Activated naive CD8-positive, alpha-beta T cell treated with anti-CD3 and anti-CD28 coated beads, Interleukin-2, amount 50 U/mL, for 16 hours (primary cell): ENCODE measurements around the gene ACKR3.

Experiments
- DNase-seq: peaks from one replicate; pipeline ENCODE4 v3.0.0-alpha.2; 2020; ENCODE audit warnings: low read depth, low spot score

ACKR3 gene

DNA sequence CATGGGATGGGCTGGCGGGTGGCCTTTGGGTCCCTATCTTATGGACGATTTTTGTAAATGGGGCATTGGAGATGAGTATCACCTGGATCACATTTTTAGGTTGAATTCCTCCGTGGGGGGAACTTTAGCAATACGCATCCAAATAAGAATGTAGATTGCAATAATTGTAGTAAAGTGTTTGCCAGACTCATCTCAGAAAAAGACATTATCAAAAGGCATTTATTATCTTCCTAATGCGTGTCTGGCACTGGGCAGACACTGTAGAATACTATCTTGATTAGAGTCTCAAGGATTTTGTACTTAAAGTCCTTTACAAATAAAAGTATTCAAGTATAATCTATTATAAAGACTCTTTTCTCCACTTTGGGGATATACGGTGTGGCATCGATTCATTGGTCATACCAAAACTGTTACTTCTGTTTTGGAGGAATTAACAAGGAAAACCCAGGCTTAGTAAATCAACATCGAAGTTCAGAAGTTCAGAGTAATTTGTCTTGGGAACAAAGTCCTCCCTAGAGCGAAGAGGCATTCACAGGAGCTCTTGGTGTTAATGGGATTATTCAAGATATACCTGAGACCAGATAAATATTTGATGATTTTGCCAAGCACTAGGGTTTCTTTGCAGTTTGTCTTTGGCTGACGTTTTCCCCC lies 578 bp upstream of the ACKR3 start:
- DNase-seq, result no peak

DNA sequence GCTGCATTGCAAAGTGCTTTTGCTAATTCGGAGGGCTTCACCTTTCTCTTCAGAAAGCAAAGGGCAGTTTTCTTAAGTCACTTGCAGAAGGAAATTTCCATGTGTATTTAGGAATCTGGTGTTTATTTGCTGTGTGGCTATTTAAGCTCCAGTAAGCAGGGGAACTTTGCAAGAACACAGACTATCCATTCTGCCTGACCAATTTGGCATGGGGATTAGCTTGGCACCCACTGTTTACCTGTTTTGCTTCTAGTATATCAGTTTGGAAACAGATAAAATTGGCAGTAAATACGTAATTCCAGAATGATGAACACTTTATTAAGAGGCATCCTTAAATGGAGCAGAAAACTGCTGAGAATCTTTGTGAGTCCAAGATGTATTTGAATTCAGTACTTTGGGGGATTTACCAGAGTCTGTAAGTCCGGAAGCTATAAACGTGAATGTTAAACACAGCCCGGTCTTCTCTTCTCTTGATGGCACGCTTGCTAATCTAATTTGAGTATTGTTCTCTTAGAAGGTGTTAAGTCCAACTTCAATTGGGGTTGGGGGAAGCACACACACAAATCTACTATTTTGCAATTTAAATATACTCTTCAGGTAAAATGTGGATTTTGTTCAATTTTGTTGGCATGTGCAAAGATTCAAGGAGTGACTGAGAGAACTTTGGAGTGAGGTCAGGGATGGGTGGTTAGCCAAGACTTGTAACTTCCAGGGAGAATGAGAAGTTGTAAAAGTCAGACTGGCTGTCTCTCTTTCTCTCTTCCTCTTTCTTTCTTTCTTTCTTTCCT lies 650 bp downstream of the ACKR3 start:
- no peak for DNase-seq

DNA sequence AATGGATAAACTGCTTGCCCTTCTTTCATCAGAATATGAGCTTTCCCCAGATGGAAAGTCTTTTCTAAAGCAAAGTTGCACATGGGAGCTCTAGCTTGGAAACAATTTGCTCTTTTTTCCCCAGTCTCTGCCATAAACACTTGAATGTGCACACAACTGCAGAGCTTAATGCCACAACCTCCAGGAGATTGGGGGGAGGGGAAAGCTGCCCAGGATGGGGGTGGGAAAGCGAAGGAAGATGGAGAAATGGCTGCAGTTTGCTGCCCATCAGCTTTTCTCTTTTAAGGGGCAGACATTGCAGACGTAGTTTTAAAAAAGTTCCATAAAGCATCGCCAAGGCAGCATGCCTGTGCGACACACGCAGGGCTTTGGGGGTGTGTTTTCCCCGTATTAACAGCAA lies 1.5 kb downstream of the ACKR3 start:
- DNase-seq, result no peak

DNA sequence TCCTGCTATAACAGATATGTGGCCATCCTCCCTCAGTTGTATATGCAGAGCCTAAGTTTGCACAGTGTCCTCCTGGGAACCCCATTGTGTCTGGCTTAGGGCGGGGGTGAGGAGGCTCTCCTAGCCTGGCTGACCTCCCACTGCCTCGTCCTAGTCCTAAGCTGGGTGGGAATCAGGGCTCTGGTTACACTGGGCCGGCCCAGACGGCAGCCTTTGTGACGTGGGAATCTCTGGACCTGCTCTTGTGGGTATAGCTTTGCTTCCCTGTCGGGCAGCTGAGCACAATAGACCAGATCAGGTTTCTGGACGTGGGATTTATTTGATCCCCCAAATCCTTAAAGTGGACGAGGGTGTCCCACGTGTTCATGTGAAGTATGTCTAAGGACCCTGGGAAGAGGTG lies 2.9 kb downstream of the ACKR3 start:
- DNase-seq, result no peak

GRCh38 chr2:236573066-236573929 lies 3.7 kb downstream of the ACKR3 start:
- no peak for DNase-seq

DNA sequence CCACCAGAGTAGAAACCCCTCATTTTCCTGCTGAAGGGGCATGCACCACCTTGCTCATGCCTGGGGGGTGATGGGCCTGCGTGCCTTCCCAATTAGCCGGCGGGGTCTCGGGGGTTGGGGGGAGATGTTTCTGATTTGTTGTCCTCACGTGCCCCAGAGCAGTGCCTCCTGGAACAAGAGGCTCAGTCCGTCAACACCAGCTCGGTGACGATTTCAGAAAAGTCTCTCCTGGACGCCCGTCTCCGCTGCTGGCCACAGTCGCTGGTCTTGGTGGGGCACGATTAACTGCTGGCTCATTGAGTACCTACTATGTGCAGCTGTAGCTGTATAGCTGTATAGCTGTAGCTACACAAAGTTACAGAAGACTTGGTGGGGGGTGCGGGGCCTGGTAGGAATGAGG lies 4.4 kb downstream of the ACKR3 start:
- no peak for DNase-seq

DNA sequence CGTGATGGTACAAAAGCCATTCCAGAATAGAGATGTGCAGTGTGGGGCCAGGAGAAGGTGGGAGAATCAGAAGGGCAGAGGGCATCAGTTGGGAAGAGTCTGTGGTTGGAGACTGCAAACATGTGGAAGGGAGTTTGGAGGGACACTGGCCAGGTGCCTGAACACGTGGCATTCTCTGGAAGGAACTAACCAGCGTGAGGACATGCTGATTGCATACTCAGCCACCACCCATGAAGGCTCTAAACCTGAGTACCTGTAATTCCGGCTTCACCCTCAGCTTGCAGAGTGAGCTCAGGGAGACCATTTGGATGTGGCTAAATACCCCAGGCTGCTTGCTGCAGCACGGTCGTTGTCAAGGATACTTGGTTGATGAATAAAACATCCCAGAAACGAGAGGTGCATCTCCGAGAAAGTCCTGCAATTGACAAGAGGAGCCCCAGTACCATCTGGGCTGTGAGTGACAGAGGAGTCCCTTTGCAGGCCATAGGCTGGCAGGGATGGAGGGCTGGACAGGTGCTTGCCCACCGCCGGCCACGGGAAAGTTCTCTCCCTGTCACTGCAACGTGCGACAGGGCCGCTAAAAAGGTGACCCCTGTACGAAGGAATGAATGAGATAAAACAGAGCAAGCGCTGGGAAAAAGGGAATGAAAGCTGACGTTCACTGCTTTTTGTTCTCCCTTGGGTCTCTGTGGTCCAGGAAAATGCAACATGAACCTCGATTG lies 5.0 kb downstream of the ACKR3 start:
- DNase-seq, result no peak

DNA sequence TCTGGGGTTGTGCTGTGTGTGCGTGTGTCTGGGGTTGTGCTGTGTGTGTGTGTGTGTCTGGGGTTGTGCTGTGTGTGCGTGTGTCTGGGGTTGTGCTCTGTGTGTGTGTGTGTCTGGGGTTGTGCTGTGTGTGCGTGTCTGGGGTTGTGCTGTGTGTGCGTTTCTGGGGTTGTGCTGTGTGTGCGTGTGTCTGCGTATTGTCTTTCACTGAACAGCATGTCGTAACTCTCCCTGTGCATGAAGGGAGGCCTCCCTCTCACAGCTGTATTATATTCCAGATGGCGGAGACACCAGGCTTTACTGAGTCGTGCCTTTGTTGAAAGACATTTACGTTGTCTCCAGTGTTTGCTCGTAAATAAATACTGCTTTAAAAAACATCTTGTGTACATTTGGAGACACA lies 5.9 kb downstream of the ACKR3 start:
- DNase-seq, result no peak

DNA sequence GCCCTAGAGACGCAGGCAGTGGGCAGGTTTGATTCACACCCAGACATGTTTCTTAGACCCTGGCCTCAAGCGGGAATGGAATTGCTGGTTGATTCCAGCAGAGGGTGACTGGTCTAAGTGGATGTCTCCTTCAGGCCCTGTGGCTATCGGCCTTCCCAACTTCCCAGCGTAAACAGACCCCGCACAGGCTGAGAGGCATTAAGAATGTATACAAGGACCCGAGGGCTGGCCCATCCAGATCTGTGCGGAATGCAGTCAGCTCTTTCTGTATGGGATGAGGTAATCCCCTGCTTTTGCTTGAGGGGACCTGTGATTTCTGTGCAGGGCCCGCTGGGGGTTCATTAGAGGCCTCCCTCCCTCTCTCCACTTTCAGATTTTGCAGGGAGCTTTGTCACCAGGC lies 6.5 kb downstream of the ACKR3 start:
- no peak for DNase-seq

GRCh38 chr2:236576953-236577352 lies 7.3 kb downstream of the ACKR3 start:
- DNase-seq, result no peak

DNA sequence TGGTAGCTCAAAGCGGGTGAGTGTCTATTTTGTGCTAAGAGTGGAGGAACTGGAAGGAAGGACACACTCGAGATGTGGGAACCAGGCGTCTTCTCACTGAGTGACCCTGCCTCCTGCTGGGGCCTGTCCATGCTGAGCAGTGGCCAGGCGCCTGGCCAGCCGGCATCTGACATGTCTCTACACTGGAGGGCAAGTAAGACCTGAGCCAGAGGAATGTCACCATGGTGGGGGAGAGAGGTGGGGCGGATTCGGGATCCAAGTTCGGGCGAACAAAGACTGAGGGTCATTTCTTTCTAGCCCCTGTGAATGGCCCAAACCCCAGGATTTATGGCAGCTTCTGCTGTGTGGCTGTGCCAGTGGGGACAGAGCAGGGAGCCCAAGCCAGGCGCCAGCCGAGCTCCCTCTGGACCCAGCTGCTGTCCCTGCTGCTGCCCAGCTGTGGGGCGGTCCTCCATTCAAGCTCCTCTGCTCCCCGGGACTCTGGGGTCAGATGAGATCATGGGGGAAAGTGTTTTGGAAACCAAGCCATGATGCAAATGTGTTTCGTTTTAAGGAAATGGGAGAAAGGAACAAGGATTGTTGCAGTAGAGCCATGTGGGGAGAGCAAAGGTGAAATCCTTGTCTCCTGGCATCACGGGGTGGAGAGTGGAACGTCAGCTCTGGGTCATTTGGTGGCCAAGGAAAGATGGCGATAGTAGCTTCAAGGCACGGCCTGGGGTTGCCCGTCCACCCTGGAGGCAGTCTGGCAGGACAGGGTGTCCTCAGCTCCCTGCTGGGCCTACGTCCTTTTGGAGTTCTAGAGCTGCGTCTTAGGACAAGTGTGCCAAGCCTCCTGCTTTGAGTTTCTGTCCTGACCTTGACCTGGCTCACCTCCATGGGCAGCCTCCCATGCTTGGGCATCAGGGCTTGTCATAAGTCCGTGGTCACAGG lies 8.1 kb downstream of the ACKR3 start:
- DNase-seq, result no peak

- DNase-seq, result no peak
Measured at GRCh38 chr2:236578411-236578846, 8.8 kb downstream of the ACKR3 start.

- no peak for DNase-seq
Measured at GRCh38 chr2:236579048-236579745, 9.6 kb downstream of the ACKR3 start.

DNA sequence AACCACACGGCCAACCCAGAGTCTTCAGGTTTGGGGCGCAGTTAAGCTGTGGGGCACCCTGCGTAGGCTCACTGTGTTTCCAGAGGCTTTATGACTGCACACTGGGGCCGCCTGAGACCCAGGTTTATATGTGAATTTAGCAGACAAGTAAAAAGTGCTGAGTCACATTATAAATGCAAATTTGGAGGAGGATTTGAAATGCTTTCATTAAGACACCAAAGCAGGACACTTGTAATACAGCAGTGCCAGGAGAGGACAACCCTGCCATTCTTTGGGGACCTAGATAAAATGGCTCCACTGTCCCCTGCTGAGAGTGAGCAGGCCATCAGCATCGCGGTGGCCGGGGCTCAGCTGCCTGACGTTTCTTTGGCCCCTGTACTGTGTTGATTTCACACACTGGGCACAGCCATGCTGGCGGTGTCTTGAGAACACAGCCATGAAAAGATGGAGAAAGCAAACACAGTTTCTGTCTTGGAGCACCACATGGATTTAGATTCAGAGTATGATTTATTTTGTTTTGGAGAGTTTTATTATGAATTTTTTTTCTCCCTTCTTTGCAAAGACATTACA lies 10.2 kb downstream of the ACKR3 start:
- no peak for DNase-seq

DNA sequence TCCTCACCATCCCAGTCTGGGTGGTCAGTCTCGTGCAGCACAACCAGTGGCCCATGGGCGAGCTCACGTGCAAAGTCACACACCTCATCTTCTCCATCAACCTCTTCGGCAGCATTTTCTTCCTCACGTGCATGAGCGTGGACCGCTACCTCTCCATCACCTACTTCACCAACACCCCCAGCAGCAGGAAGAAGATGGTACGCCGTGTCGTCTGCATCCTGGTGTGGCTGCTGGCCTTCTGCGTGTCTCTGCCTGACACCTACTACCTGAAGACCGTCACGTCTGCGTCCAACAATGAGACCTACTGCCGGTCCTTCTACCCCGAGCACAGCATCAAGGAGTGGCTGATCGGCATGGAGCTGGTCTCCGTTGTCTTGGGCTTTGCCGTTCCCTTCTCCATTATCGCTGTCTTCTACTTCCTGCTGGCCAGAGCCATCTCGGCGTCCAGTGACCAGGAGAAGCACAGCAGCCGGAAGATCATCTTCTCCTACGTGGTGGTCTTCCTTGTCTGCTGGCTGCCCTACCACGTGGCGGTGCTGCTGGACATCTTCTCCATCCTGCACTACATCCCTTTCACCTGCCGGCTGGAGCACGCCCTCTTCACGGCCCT lies 11.2 kb downstream of the ACKR3 start:
- no peak for DNase-seq

DNA sequence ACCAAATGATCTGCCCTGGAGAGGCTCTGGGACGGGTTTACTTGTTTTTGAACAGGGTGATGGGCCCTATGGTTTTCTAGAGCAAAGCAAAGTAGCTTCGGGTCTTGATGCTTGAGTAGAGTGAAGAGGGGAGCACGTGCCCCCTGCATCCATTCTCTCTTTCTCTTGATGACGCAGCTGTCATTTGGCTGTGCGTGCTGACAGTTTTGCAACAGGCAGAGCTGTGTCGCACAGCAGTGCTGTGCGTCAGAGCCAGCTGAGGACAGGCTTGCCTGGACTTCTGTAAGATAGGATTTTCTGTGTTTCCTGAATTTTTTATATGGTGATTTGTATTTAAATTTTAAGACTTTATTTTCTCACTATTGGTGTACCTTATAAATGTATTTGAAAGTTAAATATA lies 11.9 kb downstream of the ACKR3 start:
- DNase-seq, result no peak

- DNase-seq, result no peak
Measured at GRCh38 chr2:236582968-236583367, 13.3 kb downstream of the ACKR3 start.

- no peak for DNase-seq
Measured at GRCh38 chr2:236583621-236584203, 14.1 kb downstream of the ACKR3 start.
